NT2/D1 (cell line): ENCODE results near the gene ZDHHC22.

Experiments
- SUZ12 ChIP-seq: IDR thresholded peaks from 2 replicates; pipeline ENCODE4 v1.6.1; 2011; ENCODE audit not compliant: insufficient read length, insufficient read depth; ENCODE audit errors: extremely low read depth
- YY1 ChIP-seq: IDR thresholded peaks from 2 replicates; pipeline ENCODE4 v1.6.1; 2011; ENCODE audit not compliant: insufficient read length, insufficient read depth
- ZNF274 ChIP-seq: IDR thresholded peaks from 2 replicates; pipeline ENCODE4 v1.6.1; 2011; ENCODE audit warnings: mild to moderate bottlenecking, low read depth, low read length

- TF ChIP-seq YY1 (no peak), ZNF274 (no peak), SUZ12 (no peak)
Measured at GRCh38 chr14:77100961-77101360, 40.6 kb downstream of the ZDHHC22 start.
